Measurements from ENCODE around the gene CALML3. TPM values are rescaled to one million over a fixed set of nuclear protein-coding genes. Genes with fewer than 3 reads are reported as not detected.

CALML3 gene
- total and polyA plus RNA-seq, 2 donors (not counting 3 experiments of a cell fraction or from before 2014, with no cell fraction given): not detected

DNA sequence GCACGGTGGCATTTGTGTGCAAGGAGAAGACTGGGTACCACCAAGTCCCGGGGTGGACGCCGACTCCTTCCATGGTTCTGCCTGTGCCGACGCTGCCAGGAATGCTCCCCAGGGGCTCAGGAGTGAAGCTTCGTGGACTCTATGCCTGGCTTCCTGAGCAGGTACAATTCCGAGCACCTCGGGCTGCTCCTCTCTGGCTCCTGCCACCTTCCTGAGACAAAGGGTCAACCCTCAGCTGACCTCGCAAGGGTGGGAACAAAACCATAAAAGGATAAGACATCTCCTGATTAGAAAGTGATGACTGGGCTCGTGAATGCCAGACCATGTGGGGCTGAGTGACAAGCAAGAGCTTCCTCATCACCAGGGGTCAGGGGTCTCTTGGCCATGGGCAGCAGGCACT is 31.8 kb downstream of the CALML3 start:
- no peak overlapping the region for H3K9ac ChIP-seq (replicated peaks; ENCODE audit: extremely low read depth, insufficient read depth, low read length)
- BruUV-seq (replicated peaks): no TSS peak
- no peak overlapping the region for H2AFZ ChIP-seq (ENCODE audit: low read depth, low read length)
- peaks cover 32% of the 10 kb centered on the region for H3K4me1 ChIP-seq (ENCODE audit: control insufficient read depth, extremely low read depth, insufficient read depth, low read length)
- DNase-seq (ENCODE audit: low read depth, low spot score): no peak
- FAIRE-seq: no peak
- no peaks in the 10 kb centered on the region for H3K9me3 ChIP-seq (replicated peaks; ENCODE audit: control insufficient read depth, insufficient read depth, low read length)
- intact Hi-C loops (cut with micrococcal nuclease) (no loop called here), dilution Hi-C loops (cut with MboI; ENCODE audit: extremely low pct_ligation_motif_present, low sequenced_read_pairs) (no loop called here)
- H3K79me2 ChIP-seq (ENCODE audit: control insufficient read depth, insufficient read depth, low read length): no peaks in the 10 kb centered on the region
- no peaks in the 10 kb centered on the region for H3K27me3 ChIP-seq (ENCODE audit: control insufficient read depth in 2 of 2, insufficient read depth in 2 of 2, low read length in 2 of 2)
- no peak for TF ChIP-seq POLR2A (IDR thresholded peaks at IDR 0.05; ENCODE audit: low read depth, low read length)
- no peak for TF ChIP-seq MAX (IDR thresholded peaks at IDR 0.05; ENCODE audit: insufficient read depth, insufficient read length)
- TF ChIP-seq FOS (IDR thresholded peaks at IDR 0.05; ENCODE audit: borderline replicate concordance, insufficient read depth, low read length): no peak
- TF ChIP-seq, protein P1, sequence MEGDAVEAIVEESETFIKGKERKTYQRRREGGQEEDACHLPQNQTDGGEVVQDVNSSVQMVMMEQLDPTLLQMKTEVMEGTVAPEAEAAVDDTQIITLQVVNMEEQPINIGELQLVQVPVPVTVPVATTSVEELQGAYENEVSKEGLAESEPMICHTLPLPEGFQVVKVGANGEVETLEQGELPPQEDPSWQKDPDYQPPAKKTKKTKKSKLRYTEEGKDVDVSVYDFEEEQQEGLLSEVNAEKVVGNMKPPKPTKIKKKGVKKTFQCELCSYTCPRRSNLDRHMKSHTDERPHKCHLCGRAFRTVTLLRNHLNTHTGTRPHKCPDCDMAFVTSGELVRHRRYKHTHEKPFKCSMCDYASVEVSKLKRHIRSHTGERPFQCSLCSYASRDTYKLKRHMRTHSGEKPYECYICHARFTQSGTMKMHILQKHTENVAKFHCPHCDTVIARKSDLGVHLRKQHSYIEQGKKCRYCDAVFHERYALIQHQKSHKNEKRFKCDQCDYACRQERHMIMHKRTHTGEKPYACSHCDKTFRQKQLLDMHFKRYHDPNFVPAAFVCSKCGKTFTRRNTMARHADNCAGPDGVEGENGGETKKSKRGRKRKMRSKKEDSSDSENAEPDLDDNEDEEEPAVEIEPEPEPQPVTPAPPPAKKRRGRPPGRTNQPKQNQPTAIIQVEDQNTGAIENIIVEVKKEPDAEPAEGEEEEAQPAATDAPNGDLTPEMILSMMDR (IDR thresholded peaks at IDR 0.05; ENCODE audit: extremely low read depth in 1 of 2, insufficient read depth in 1 of 2, low read depth in 1 of 2, low read length in 2 of 2): no peak
- TF ChIP-seq GATA2 (IDR thresholded peaks at IDR 0.05; ENCODE audit: insufficient read depth, insufficient read length, low read depth, low read length): no peak
- TF ChIP-seq JUN (IDR thresholded peaks at IDR 0.05; ENCODE audit: borderline replicate concordance, insufficient read depth, insufficient read length, low read depth): no peak
- TF ChIP-seq POLR2AphosphoS5 (IDR thresholded peaks at IDR 0.05; ENCODE audit: insufficient read depth, low read depth, low read length): no peak
- TF ChIP-seq MYC (IDR thresholded peaks at IDR 0.05; ENCODE audit: low read depth, low read length): no peak
- TF ChIP-seq EZH2 (IDR thresholded peaks at IDR 0.05; ENCODE audit: borderline replicate concordance, low read depth, low read length, severe bottlenecking): no peak
- ChIA-PET CTCF (interaction anchor here (1.9 kb wide), 1 partner anchor 66 kb away, joined by 8 read pairs; no protein-coding TSS in a partner anchor), POLR2A (no interaction called here)
- no peaks in the 10 kb centered on the region for H3K9me1 ChIP-seq (replicated peaks; ENCODE audit: control insufficient read depth, extremely low read depth, insufficient read depth, low read length)
- H3K4me2 ChIP-seq (ENCODE audit: insufficient read depth, low read length): no peak overlapping the region
- H3K36me3 ChIP-seq (ENCODE audit: control insufficient read depth in 2 of 2, extremely low read depth in 1 of 2, insufficient read depth in 2 of 2, low read length in 2 of 2): no peaks in the 10 kb centered on the region
- H3K4me3 ChIP-seq (replicated peaks in 1 of 3; ENCODE audit: insufficient read depth in 1 of 3, low read depth in 1 of 3, low read length in 3 of 3): no peak overlapping the region
- no peak overlapping the region for H3K27ac ChIP-seq (ENCODE audit: insufficient read depth, low read depth, low read length)
- no peaks in the 10 kb centered on the region for H4K20me1 ChIP-seq (replicated peaks; ENCODE audit: control insufficient read depth, extremely low read depth, insufficient read depth, low read length)
